Fibroblast of skin of left biceps (primary cell): ENCODE measurements around the gene NFIX.

Experiments
- DNase-seq, 2 experiments: peaks; one replicate each; pipeline ENCODE4 v3.0.0-alpha.2; 2013; ENCODE audit warnings: low read depth in 2 of 2

NFIX gene

DNA sequence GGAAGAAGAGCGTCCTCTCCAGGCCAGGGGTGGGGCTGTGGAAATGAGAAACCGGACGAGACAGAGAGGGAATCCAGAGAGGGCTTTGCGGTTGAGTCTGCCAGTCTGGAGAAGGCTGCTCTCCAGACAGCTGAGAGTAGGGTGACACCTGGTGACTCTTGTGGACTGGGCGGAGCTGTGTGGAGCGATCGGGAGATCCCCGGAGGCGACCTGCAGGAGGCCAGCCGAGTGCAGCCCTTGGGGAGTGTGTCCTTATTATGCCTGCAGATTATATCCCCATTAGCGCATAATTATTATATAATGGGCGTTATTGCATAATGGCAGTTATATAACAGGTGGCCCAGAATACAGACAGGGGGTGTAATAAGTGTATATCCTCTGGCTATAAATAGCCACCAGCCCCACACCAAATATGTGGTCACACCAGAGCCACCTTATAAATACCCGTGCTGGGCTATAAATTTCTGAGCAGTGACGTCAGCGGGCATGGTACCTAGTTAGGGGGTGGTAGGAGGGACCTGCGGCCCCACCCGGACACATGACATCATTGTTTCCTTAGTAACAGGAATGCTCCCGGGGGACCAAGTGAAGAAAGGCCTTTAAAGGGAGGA lies 41.2 kb downstream of the NFIX start:
- DNase-seq, result no peak

DNA sequence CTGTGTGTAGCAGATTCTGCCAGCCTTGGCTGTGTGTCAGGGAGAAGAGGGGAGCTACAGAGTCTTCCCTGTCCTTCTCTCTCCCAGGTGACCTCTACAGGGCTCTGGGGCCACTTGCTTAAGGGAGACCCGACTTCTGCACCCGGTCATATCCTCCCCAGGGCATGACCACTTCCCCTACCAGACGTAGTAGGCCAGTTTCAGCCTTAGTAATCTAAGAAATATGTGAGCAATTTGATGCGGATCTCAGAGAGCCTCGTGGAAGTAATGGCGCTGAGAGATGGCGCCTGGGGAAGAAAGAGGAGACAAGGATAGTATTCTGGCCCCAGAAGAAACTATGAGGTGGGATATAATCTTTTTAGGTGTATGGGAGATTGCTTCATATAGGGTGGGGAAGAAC lies 41.9 kb downstream of the NFIX start:
- no peak for DNase-seq

DNA sequence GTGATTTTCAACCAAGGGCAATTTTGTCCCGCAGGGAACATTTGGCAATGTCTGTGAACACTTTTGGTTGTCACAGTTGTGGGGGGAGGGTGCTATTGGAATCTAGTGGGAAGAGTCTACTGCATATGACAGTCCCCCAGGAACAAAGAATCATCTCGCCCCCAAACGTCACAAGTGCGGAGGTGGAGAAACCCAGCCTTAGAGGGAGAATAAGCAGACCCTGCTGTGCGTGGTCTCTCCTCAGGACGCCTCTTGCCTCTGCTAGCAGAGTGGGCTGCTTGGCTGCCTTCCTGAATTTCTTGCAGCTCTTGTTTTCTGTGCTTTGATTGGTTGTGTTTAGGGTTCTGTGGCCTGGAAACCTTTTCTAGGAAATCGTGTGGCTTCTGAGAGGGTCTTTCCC lies 42.5 kb downstream of the NFIX start:
- no peak for DNase-seq

DNA sequence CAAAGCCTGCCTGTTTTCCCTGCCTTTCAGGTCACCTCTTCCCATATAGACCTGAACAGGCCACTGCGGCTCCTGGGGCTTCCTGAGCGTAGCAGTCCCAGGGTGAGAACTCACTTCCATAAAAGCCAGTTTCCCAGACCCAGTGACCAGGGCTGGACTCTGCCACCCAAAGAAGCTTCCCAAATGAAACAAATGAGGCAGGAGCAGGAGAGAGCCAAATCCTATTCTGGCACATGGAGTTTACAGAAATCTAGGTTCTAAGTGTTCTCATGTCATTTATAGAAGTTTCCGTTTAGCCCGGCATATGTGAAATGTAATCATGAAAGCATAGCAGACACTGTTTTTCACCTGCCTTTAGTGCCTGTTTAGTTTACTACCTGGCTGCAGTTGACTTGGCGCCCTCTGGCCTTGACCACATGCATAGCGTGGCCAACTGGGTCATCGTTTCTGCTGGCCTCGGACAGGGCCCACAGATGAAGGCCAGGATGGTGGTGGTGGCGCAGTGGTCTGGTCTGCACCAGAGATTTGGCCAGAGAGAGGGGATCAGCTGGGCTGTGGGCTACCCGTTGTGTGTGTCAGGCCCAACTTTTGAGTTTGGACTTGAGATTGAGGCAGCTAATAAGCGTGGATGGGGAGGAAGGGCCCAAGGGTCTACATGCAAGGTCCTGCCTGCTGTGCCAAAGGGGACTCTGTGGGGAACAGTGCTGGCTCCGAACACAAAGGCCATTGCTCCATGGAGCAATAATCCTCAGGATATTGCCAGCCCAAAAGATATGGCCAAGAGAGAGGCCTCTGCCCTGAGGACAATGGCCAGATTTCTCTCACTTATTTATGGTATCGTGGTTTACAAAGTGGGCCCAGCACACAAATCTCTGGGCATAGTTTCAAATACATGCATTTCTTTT lies 43.3 kb downstream of the NFIX start:
- no peak for DNase-seq

DNA sequence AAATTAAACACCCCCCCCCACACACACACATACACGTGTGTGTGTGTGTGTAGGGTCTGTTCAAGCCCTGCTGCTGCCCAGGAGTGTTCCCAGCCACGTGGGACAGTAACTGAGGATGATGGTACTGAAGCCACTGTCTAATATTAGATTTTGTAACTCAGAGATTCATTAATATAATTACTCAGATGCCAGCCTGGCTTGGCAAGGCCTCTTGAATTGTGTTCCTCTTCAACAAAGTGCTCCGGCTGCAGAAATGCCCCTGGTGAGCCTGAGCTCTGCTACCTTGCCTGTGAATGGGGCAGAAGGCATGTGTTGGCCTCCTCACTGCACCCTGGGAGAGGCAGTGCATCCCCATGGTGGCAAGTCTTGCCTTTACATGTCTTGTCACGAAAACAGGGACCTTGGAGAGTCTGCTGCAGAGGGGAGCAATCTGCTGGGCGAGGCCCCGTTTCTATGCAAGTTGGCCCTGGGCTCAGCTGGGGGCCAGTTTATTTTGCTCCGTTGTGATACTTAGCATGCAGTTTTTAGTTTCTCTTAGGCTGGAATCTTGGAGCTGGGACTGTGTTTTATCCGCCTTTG lies 44.0 kb downstream of the NFIX start:
- DNase-seq, result no peak

DNA sequence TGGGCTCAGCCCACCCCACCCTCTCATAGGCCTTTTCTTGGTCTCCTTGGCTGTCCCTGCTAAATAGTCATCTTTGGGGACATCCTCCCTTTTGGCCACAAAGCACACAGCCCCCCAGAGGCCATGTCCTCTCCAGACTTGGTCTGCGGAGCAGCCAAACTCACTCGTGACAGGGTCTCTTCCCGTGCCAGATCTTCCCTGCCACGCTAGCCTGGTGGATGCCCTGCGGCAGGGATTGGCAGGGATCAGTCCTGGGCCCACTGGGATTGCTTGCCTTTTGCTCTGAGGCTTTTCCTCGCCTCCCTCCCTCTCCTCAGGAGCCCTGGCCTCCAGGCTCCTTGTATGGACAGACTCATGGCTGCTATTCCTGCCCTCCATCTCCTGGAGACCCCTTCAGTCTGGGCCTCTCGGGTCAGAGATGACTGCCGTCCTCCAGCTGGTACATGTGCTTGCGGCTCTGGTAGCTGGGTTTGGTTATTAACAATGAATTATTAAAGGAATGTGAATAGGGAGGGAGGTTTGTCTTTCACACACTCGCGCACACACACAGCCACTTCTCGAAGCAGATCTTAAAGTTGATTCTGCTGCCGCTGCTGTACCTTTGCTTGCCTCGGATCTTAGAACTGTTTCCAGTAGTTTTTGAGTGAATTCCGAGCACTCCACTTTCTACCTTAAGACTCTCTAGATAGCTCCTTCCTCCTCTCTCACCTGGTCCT lies 45.1 kb downstream of the NFIX start:
- DNase-seq, result no peak

DNA sequence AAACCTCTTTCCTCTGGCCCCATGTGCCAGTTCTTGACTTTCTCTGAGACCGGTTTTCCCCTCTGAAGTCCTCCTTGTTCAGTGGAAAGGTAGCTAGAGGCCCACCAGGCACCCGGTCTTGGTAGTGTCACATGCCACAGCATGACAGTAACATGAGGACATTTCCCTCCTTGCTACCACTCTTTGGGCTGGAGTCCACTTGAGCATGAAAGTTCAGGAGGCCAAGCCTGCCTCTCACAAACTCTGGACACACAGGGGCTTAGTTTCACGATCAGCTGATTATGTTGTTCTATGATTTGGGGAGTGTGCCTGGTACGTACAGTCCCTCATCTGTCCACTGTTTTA lies 45.6 kb downstream of the NFIX start:
- no peak for DNase-seq

DNA sequence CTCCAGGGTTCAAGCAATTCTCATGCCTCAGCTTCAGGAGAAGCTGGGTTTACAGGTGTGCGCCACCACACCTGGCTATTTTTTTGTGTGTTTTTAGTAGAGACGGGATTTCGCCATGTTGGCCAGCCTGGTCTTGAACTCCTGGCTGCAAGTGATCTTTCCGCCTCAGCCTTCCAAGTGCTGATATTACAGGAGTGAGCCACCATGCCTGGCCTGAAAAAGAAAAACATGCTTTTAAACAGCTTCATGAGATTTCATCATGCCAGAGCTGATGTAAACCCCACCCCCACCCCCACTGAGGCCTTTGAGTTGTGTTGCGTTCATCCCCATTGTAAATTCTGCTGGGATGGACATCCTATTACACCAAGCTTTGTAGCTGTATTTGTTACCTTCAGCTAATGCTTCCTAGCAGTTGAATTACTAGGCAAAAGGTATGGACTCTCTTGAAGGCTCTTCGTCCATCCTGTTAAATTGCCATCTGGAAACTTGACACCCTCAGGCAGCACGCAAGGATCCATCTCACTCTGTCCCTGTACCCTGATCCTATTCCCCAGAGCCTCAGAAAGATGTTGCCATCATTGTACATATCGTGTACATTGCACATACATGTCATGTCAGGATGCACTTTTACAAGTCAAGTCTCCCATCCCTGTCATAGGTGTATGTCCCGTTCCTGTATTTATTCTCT lies 47.3 kb downstream of the NFIX start:
- DNase-seq, result no peak

DNA sequence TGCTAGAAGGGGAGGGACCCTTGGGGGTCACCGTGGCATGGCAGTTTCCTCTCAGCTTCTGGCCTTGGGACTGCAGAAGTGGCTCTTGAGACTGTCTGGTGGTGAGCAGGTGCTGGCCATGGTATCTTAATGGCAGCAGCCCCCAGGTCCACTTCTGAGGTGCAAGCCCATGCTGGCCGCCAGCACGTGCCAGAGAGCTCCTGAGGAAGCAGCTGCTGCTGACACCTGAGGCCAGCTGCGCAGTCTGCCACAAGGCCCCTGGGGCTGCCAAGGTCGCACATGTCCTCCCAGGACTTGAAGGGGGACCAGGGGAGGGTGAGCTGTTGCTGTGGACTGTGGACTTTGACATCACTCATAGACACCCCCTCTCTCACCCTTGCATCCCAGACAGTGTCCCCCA lies 48.0 kb downstream of the NFIX start:
- no peak for DNase-seq

DNA sequence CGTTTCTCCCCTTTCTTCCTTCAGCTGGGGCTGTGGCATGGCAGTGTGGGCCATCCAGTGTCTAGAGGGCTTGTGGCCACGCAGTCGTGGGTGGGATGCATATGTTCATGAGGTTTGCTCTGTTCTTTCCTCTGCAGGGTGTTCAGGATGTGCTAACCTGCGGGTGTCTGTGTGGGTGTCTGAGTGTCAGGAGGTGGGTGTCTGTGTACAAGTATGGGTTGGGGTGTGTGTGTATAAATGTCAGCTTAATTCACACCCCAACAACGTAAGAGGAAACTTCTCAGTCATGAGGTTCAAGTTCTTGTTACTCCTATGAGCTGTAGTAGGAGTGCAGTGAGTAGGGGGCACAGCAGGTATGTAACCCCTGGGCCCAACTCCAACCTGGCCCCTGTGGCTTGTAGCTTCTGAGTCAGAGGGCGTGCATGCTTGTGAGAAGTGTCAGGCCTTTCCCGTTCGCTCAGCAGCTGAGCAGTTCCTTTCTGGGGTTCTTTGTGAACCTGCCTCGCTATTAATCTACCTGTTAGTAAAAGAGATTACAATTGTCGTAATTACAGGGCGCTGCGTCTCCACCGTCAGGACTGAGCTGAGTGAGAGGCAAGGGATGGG lies 49.1 kb downstream of the NFIX start:
- DNase-seq, result no peak

DNA sequence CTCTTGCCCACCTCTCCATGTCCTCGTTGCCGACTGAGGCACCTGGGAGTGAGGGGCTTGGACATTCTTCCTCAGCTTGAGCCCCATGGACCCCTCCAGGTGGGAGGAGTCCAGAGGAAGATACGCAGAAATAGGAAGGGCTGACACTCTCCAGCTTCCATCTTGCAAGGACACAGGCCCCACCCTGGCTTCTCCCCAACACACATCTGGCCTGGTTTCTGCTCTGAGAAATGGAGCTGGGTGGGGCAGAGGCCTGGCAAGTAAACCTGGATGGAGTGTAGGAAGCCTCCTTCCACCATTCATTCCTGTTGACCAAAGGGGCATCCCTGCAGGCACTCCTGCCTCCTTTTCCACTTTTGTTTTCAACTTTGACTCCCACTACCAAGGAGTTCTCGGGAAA lies 50.5 kb downstream of the NFIX start:
- DNase-seq, result no peak

DNA sequence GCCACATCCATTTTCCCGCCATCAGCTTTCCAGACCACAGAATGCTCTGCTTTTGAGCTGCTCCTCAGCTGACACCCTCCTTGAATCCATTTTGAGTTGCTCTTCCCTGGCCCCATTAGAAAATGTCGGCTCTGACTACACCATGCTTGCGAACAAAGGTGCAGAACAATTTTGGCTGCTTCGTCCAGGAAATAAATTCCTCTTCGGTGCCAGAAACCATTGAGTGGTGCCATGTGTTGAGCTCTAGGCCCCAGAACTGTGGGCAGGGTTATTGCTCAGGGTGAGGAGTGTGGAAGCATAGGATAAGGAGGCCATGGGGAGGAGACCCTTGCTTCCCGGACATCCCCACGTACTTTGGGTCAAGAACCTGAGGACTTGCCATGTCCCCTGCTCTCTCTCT lies 52.1 kb downstream of the NFIX start:
- DNase-seq, result no peak

DNA sequence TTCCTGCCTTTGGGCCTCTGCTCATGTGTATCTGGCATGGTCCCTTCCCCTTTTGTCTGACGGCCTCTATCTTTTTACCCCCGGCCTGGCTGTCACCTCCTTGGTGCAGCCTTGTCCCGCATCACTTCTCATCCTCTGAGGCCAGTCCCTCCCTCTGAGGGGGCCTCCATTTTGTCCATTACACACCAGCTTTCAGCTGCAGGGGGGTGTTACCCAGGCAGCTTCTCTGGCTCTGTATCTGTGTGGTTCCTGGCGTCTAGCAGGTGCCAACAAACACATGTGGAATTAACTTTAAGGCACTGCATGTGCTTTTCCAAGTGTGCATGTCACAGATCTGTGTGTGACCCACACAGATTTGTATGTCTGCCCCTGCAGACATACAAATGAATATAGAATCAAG lies 55.0 kb downstream of the NFIX start:
- no peak for DNase-seq

DNA sequence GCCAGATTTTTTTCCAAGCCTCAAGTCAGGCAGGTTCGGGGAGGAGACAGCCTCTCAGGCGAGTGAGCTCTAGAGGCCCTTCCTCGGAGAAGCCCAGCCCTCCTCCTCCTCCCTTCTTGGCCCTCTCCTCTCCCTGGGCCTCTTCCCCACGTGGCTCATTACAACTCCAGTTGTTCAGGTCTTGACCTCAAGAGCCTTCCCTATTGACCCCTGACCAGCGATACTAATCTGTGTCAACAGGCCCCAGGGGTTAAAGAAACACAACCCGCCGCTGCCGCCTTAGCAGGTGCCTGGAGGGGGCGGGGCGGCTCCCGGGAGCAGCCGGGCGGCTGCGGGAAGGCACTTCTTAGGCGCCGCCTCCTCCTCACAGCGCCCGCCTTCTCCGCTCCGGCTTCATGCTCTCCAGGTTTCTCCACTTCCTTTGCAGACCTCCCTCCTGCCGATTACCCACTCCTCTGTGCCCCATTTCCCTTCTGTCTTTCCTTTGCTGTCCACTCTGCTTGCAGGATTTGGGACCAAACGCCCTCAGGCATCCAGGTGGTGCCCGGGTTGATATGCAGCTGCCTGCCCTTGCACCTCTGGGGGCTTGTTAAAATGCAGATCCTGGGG lies 56.4 kb downstream of the NFIX start:
- no peak for DNase-seq

DNA sequence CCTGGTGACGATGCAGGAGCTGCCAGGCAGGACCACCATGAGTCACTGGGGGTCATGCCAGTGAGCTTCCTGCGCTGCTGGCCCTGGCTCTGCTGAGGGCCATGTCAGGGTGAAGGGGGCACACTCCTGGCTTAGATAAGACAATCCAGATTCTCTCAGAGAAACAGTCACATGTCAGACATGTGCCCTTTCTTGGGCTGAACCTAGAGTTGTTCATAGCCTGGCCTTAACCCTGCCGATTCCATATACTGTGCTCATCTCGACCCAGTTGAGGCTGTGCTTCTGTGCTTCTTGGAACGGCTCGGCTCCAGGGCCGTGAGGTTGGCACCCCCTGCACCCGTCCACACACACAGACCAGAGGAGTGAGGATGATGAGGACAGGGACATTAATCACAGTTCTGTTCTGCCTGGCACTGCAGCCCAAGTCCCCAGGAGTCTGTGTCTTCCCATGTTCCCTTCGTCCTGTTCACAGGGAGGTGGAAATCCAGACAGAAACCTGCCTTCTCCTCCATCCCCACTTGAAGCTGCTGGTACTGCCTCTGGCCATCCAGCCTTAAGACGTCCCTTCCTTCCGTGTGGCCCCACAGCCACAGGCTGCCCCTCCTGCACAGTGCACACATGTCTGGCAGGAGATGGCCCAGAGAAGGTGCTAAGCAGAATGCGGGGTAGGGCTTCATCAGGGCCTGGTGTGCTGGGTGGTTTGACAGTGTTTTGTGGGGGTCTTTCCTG lies 57.3 kb downstream of the NFIX start:
- no peak for DNase-seq

DNA sequence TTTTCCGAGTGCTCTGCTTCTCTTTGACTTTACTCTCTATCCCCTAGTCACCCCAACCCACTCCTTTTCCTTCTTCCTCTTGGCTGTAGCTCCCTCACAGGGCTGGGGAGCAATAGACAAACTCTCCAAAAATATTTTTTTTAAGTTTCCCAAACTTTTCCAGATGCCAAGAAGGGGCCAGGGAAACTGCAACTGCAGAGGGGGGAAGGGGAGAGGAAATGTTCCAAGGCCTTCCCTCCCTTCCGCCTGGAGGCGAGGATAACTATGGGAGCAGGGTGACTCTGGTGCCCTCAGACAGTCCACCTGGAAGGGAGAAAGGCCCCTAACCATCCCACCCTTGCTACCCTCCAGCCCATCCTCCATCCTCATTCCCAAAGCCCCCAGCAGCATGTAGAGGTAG lies 58.0 kb downstream of the NFIX start:
- peak; percentile 43 to 45 for DNase-seq

DNA sequence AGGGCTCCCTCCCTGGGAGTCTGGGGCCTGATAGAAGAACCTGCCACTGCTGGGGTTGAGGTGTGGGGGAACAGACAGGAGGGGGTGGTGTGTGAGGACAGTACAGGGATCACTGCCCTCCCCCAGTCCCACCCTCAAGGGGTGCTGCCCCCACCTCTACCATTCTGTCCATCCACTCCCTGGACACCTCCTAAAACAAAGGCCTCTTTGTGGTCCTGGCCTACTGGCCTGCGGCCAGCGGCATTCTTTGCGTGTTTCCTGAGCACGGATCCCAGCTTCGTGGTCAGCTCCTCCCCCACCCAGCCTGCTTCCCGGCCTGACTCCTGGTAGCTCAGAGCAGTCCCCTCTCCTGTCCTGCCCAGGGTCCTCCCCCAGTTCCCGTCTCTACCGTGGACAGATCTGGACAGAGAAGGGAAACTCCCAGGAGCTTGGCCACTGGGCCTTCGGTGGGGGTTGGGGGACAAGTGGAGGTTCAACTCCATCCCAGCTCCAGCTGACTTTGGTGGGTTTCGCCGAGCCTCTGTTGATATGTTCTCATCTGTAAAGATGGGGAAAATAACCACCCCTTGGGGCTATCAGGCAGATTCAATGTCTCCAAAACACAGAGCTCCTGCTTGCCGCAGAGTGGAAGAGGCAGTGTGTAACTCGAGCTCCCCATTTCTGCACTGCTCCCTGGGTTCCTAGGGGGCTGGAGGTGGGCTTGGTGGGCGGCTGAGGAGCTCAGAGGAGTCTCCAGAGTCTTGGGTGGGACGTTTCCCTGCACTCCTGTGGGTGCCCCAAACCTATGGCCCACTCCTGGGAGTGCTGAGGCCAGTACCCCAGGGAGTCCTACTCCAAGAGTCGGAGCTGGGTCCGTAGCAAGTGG lies 58.7 kb downstream of the NFIX start:
- peak; percentile 85 to 90 for DNase-seq

DNA sequence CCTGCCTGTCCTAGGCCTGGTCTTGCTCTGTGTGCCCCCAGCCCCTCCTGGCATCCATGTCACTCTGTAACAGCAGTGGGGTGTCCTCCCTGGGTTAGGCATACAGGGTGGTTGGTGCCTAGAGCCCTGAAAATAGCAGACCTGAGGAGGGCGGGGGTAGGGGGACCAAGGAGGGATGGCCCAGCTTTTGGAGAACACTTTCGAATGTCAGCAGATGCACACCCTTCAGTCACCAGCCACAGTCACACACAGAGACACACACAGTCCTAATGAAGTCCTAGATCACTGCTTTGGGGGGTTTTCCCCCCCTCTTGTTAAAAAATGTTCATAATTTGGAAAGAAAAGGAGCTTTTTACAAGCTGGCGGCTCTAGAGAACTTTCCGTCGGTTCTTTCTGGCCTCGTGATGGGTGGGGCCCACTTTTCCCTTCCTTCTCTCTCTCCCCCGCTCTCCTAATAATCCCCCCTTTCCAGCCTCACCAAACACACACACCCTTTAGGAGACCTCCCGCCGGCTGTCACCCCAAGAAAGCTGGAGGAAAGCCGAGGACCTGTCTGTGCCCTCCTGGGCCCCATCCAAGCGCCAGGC lies 59.4 kb downstream of the NFIX start:
- no peak for DNase-seq
